ENCODE measurements around the gene PPM1N. TPM values are rescaled to one million over a fixed set of nuclear protein-coding genes. Genes with fewer than 3 reads are reported as not detected.

The PPM1N gene
- total and polyA plus RNA-seq, 2 of the 13 experiments (the other 11 are each of a cell fraction or from before 2014, with no cell fraction given) = 0.31 to 1.8 TPM

DNA sequence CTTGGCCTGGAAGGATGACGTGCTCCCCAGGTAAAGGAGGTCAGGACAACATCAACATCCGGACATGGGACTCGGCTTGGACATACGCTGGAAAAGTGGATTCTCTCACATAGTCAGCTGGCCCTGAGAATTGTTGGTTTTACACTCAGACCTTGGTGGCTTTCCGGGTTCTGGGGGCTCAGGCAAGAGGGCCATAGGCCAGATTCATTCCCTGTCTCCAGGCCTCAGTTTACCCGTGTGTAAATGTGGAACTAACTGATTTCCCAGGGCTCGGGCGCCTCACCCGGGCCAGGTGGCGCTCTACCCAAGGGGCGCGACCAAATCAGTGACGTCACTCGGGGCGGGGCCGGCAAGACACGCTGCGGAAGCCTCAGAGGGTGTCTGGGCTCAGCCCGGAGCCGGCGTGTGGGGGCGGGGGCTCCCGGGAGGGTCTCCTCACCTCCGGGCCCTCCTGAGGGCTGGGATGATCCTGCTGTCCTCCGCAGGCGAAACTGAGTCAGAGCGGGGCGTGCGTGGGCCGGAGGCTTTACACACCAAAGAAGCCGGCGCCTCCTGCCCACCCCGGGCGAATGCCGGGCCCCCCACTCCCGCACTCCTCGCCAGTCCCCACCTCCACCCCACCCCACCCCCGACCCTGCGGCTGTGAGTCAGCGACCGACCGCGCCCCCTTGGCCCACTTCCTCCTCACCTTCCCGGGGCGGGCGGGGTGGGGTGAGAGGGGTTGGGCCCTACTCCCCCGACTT lies 8.2 kb downstream of the PPM1N start (continued):
- TF ChIP-seq NFIB (CRISPR knock-in tag; IDR thresholded peaks at IDR 0.05; ENCODE audit: borderline replicate concordance) = no peak
- peak; percentile 64; the same call in 1 of the 2 replicates for TF ChIP-seq ZNF121 (CRISPR knock-in tag; IDR thresholded peaks at IDR 0.05)
- no peak for TF ChIP-seq BORCS8-MEF2B (CRISPR knock-in tag; IDR thresholded peaks at IDR 0.05)
- no peak for TF ChIP-seq SUZ12 (IDR thresholded peaks at IDR 0.05; ENCODE audit: low read depth, low read length)
- TF ChIP-seq JARID2 (CRISPR knock-in tag; IDR thresholded peaks at IDR 0.05; ENCODE audit: insufficient replicate concordance) = no peak
- peak; percentile 68; the same call in 1 of the 2 replicates for TF ChIP-seq MYC (CRISPR knock-in tag; IDR thresholded peaks at IDR 0.05; ENCODE audit: borderline replicate concordance)
- no peak for TF ChIP-seq IRX3 (CRISPR knock-in tag; IDR thresholded peaks at IDR 0.05; ENCODE audit: borderline replicate concordance, low read depth)
- TF ChIP-seq ISL2 (CRISPR knock-in tag; IDR thresholded peaks at IDR 0.05) = no peak; the same call in 1 of the 2 replicates
- TF ChIP-seq, protein P1, sequence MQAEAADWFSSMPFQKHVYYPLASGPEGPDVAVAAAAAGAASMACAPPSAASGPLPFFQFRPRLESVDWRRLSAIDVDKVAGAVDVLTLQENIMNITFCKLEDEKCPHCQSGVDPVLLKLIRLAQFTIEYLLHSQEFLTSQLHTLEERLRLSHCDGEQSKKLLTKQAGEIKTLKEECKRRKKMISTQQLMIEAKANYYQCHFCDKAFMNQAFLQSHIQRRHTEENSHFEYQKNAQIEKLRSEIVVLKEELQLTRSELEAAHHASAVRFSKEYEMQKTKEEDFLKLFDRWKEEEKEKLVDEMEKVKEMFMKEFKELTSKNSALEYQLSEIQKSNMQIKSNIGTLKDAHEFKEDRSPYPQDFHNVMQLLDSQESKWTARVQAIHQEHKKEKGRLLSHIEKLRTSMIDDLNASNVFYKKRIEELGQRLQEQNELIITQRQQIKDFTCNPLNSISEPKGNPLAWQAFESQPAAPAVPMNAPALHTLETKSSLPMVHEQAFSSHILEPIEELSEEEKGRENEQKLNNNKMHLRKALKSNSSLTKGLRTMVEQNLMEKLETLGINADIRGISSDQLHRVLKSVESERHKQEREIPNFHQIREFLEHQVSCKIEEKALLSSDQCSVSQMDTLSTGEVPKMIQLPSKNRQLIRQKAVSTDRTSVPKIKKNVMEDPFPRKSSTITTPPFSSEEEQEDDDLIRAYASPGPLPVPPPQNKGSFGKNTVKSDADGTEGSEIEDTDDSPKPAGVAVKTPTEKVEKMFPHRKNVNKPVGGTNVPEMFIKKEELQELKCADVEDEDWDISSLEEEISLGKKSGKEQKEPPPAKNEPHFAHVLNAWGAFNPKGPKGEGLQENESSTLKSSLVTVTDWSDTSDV (CRISPR knock-in tag; IDR thresholded peaks at IDR 0.05) = no peak
- TF ChIP-seq, protein P2, sequence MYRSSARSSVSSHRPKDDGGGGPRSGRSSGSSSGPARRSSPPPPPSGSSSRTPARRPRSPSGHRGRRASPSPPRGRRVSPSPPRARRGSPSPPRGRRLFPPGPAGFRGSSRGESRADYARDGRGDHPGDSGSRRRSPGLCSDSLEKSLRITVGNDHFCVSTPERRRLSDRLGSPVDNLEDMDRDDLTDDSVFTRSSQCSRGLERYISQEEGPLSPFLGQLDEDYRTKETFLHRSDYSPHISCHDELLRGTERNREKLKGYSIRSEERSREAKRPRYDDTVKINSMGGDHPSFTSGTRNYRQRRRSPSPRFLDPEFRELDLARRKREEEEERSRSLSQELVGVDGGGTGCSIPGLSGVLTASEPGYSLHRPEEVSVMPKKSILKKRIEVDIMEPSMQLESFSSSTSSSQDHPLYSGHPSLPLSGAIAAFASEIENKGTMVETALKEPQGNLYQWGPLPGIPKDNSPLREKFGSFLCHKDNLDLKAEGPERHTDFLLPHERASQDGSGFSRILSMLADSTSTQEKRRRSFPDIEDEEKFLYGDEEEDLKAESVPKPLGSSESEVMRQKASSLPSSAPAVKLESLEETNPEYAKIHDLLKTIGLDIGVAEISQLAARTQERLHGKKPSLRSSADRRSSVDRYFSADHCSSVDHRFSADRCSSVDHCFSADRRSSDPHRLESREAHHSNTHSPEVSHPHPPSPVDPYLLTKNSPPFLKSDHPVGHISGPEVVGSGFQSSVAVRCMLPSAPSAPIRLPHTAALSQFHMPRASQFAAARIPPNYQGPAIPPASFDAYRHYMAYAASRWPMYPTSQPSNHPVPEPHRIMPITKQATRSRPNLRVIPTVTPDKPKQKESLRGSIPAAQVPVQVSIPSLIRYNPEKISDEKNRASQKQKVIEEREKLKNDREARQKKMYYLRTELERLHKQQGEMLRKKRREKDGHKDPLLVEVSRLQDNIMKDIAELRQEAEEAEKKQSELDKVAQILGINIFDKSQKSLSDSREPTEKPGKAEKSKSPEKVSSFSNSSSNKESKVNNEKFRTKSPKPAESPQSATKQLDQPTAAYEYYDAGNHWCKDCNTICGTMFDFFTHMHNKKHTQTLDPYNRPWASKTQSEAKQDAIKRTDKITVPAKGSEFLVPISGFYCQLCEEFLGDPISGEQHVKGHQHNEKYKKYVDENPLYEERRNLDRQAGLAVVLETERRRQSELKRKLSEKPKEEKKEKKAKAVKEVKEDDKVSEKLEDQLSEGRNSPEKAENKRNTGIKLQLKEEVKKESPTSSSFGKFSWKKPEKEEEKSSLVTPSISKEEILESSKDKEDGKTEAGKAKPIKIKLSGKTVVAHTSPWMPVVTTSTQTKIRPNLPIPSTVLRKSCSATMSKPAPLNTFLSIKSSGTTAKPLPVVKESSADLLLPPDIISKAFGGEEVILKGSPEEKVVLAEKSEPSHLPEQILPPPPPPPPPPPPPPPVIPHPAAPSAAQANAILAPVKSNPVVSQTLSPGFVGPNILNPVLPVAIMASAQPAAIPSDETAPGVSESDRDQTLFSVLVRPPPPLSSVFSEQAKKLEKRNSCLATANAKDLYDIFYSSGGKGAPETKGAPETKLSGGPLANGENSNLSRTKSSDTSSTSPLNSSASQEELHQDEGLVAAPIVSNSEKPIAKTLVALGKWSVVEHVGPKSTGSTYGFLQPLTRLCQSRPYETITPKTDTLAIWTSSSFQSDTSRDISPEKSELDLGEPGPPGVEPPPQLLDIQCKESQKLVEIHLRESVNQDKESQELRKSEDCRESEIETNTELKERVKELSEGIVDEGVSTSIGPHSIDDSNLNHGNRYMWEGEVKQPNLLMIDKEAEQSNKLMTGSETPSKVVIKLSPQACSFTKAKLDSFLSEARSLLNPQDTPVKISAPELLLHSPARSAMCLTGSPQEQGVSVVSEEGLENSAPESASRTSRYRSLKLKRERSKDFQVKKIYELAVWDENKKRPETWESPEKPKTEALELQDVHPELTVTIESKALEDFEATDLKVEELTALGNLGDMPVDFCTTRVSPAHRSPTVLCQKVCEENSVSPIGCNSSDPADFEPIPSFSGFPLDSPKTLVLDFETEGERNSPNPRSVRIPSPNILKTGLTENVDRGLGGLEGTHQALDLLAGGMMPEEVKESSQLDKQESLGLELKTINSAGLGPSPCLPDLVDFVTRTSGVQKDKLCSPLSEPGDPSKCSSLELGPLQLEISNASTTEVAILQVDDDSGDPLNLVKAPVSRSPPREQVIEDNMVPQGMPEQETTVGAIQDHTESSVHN (CRISPR knock-in tag; IDR thresholded peaks at IDR 0.05) = no peak
- TF ChIP-seq, protein P3, sequence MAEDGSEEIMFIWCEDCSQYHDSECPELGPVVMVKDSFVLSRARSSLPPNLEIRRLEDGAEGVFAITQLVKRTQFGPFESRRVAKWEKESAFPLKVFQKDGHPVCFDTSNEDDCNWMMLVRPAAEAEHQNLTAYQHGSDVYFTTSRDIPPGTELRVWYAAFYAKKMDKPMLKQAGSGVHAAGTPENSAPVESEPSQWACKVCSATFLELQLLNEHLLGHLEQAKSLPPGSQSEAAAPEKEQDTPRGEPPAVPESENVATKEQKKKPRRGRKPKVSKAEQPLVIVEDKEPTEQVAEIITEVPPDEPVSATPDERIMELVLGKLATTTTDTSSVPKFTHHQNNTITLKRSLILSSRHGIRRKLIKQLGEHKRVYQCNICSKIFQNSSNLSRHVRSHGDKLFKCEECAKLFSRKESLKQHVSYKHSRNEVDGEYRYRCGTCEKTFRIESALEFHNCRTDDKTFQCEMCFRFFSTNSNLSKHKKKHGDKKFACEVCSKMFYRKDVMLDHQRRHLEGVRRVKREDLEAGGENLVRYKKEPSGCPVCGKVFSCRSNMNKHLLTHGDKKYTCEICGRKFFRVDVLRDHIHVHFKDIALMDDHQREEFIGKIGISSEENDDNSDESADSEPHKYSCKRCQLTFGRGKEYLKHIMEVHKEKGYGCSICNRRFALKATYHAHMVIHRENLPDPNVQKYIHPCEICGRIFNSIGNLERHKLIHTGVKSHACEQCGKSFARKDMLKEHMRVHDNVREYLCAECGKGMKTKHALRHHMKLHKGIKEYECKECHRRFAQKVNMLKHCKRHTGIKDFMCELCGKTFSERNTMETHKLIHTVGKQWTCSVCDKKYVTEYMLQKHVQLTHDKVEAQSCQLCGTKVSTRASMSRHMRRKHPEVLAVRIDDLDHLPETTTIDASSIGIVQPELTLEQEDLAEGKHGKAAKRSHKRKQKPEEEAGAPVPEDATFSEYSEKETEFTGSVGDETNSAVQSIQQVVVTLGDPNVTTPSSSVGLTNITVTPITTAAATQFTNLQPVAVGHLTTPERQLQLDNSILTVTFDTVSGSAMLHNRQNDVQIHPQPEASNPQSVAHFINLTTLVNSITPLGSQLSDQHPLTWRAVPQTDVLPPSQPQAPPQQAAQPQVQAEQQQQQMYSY (CRISPR knock-in tag; IDR thresholded peaks at IDR 0.05) = peak; percentile 93
